Skin of body (tissue), 2 donors: ENCODE measurements around the gene COBL. TPM values are rescaled to one million over a fixed set of nuclear protein-coding genes. Genes with fewer than 3 reads are reported as not detected.

Source experiments
- DNase-seq: peaks from one replicate; lab custom pipeline; 2025; lab: John Stamatoyannopoulos, UW
- total RNA-seq: library from RNA; depleted of rRNA; stranded (reverse); fragments of >200 nt; gene quantifications from one replicate; pipeline ENCODE4 v1.2.3, GENCODE V29; 2014

Gene COBL
- total RNA-seq, 1 donor from 2014 or later, result 11.9 TPM

- no peak for DNase-seq
Measured at GRCh38 chr7:51306761-51307160, 9.8 kb downstream of the COBL start.

- no peak for DNase-seq
Measured at GRCh38 chr7:51304729-51305128, 11.9 kb downstream of the COBL start.

- no peak for DNase-seq
Measured at GRCh38 chr7:51303142-51303525, 13.5 kb downstream of the COBL start.

GRCh38 chr7:51301806-51302205 is 14.8 kb downstream of the COBL start:
- DNase-seq, result no peak

- DNase-seq, result no peak
Measured at GRCh38 chr7:51300762-51301674, 15.6 kb downstream of the COBL start.

- no peak for DNase-seq
Measured at GRCh38 chr7:51299391-51300133, 17.0 kb downstream of the COBL start.

GRCh38 chr7:51298912-51299311 is 17.7 kb downstream of the COBL start:
- no peak for DNase-seq

- no peak for DNase-seq
Measured at GRCh38 chr7:51297986-51298385, 18.6 kb downstream of the COBL start.

GRCh38 chr7:51295440-51296245 is 21.0 kb downstream of the COBL start:
- no peak for DNase-seq

- DNase-seq, result no peak
Measured at GRCh38 chr7:51292596-51292995, 24.0 kb downstream of the COBL start.

GRCh38 chr7:51290702-51291540 is 25.7 kb downstream of the COBL start:
- DNase-seq, result no peak

GRCh38 chr7:51290304-51290637 is 26.3 kb downstream of the COBL start:
- no peak for DNase-seq

- no peak for DNase-seq
Measured at GRCh38 chr7:51289623-51290303, 26.8 kb downstream of the COBL start.

- no peak for DNase-seq
Measured at GRCh38 chr7:51288896-51289622, 27.6 kb downstream of the COBL start.

- no peak for DNase-seq
Measured at GRCh38 chr7:51286401-51286800, 30.2 kb downstream of the COBL start.

GRCh38 chr7:51280156-51280555 is 36.5 kb downstream of the COBL start:
- DNase-seq, result no peak

GRCh38 chr7:51279391-51280023 is 37.1 kb downstream of the COBL start:
- no peak for DNase-seq

GRCh38 chr7:51278797-51279196 is 37.8 kb downstream of the COBL start:
- DNase-seq, result no peak

GRCh38 chr7:51276967-51277366 is 39.6 kb downstream of the COBL start:
- no peak for DNase-seq
